ENCODE data around the gene CKS1B. TPM values are rescaled to one million over a fixed set of nuclear protein-coding genes. Genes with fewer than 3 reads are reported as not detected.

The CKS1B gene
- total and polyA plus RNA-seq, 9 donors, result 57.1 to 84.9 (median 69.9) TPM

- Histone ChIP-seq H3K9me3 (replicated peaks; ENCODE audit: control insufficient read depth, low read depth, low read length) (no peaks in the 10 kb centered on the region), H3K27ac (ENCODE audit: low read length) (no peak overlapping the region), H3K4me1 (ENCODE audit: control insufficient read depth, insufficient read depth, low read length) (peaks cover 67% of the 10 kb centered on the region), H3K27me3 (ENCODE audit: control insufficient read depth, insufficient read depth, low read length) (no peaks in the 10 kb centered on the region), H3K4me3 (ENCODE audit: low read length) (no peak overlapping the region), H3K36me3 (ENCODE audit: control insufficient read depth, insufficient read depth, low read length) (peaks cover 4% of the 10 kb centered on the region)
- WGBS (ENCODE audit: insufficient coverage), result 74% methylated on average over 8 of the region's 12 CpGs
- DNase-seq, result no peak
Observed at GRCh38 chr1:155009221-155009711, 34.8 kb downstream of the CKS1B start.

GRCh38 chr1:155009742-155010141 is 35.3 kb downstream of the CKS1B start:
- Histone ChIP-seq H3K4me3 (ENCODE audit: low read length) (no peak overlapping the region), H3K27ac (ENCODE audit: low read length) (no peak overlapping the region)

GRCh38 chr1:155010211-155010918 is 35.9 kb downstream of the CKS1B start:
- DNase-seq, result no peak
- whole genome bisulfite sequencing (ENCODE audit: insufficient coverage), result no CpG with 5 or more reads among the region's 11 CpGs
- Histone ChIP-seq H3K27me3 (ENCODE audit: control insufficient read depth, insufficient read depth, low read length) (no peaks in the 10 kb centered on the region), H3K27ac (ENCODE audit: low read length) (no peak overlapping the region), H3K36me3 (ENCODE audit: control insufficient read depth, insufficient read depth, low read length) (peaks cover 4% of the 10 kb centered on the region), H3K9me3 (replicated peaks; ENCODE audit: control insufficient read depth, low read depth, low read length) (no peaks in the 10 kb centered on the region), H3K4me1 (ENCODE audit: control insufficient read depth, insufficient read depth, low read length) (peaks cover 58% of the 10 kb centered on the region), H3K4me3 (ENCODE audit: low read length) (no peak overlapping the region)

More at GRCh38 chr1:155009742-155010141, 35.3 kb downstream of the CKS1B start:
- 83% methylated on average over 2 of the region's 5 CpGs for WGBS (ENCODE audit: insufficient coverage)
- H3K4me1 ChIP-seq (ENCODE audit: control insufficient read depth, insufficient read depth, low read length), result peaks cover 63% of the 10 kb centered on the region
- no peaks in the 10 kb centered on the region for H3K9me3 ChIP-seq (replicated peaks; ENCODE audit: control insufficient read depth, low read depth, low read length)
- peaks cover 4% of the 10 kb centered on the region for H3K36me3 ChIP-seq (ENCODE audit: control insufficient read depth, insufficient read depth, low read length)
- H3K27me3 ChIP-seq (ENCODE audit: control insufficient read depth, insufficient read depth, low read length), result no peaks in the 10 kb centered on the region
- no peak for DNase-seq

GRCh38 chr1:155011004-155011416 is 36.5 kb downstream of the CKS1B start:
- Histone ChIP-seq H3K27ac (ENCODE audit: low read length) (no peak overlapping the region), H3K36me3 (ENCODE audit: control insufficient read depth, insufficient read depth, low read length) (peaks cover 4% of the 10 kb centered on the region), H3K4me1 (ENCODE audit: control insufficient read depth, insufficient read depth, low read length) (peaks cover 52% of the 10 kb centered on the region), H3K4me3 (ENCODE audit: low read length) (no peak overlapping the region), H3K27me3 (ENCODE audit: control insufficient read depth, insufficient read depth, low read length) (no peaks in the 10 kb centered on the region), H3K9me3 (replicated peaks; ENCODE audit: control insufficient read depth, low read depth, low read length) (no peaks in the 10 kb centered on the region)
- 69% methylated on average over 3 of the region's 5 CpGs for WGBS (ENCODE audit: insufficient coverage)
- DNase-seq, result no peak

- WGBS (ENCODE audit: insufficient coverage), result 93% methylated on average over 2 of the region's 6 CpGs
- H3K4me1 ChIP-seq (ENCODE audit: control insufficient read depth, insufficient read depth, low read length), result peaks cover 47% of the 10 kb centered on the region
- peaks cover 7% of the 10 kb centered on the region for H3K36me3 ChIP-seq (ENCODE audit: control insufficient read depth, insufficient read depth, low read length)
- no peaks in the 10 kb centered on the region for H3K27me3 ChIP-seq (ENCODE audit: control insufficient read depth, insufficient read depth, low read length)
- no peak overlapping the region for H3K4me3 ChIP-seq (ENCODE audit: low read length)
- no peak overlapping the region for H3K27ac ChIP-seq (ENCODE audit: low read length)
- DNase-seq, result no peak
- H3K9me3 ChIP-seq (replicated peaks; ENCODE audit: control insufficient read depth, low read depth, low read length), result no peaks in the 10 kb centered on the region
Observed at GRCh38 chr1:155011437-155012025, 37.0 kb downstream of the CKS1B start.

GRCh38 chr1:155012026-155012546 is 37.6 kb downstream of the CKS1B start:
- DNase-seq, result no peak
- H3K4me3 ChIP-seq (ENCODE audit: low read length), result no peak overlapping the region
- H3K9me3 ChIP-seq (replicated peaks; ENCODE audit: control insufficient read depth, low read depth, low read length), result no peaks in the 10 kb centered on the region
- 50% methylated on average over 1 of the region's 9 CpGs for WGBS (ENCODE audit: insufficient coverage)
- no peaks in the 10 kb centered on the region for H3K27me3 ChIP-seq (ENCODE audit: control insufficient read depth, insufficient read depth, low read length)
- H3K27ac ChIP-seq (ENCODE audit: low read length), result no peak overlapping the region
- H3K36me3 ChIP-seq (ENCODE audit: control insufficient read depth, insufficient read depth, low read length), result peaks cover 8% of the 10 kb centered on the region
- peaks cover 46% of the 10 kb centered on the region for H3K4me1 ChIP-seq (ENCODE audit: control insufficient read depth, insufficient read depth, low read length)

- Histone ChIP-seq H3K4me3 (ENCODE audit: low read length) (no peak overlapping the region), H3K27me3 (ENCODE audit: control insufficient read depth, insufficient read depth, low read length) (no peaks in the 10 kb centered on the region), H3K4me1 (ENCODE audit: control insufficient read depth, insufficient read depth, low read length) (peaks cover 43% of the 10 kb centered on the region), H3K9me3 (replicated peaks; ENCODE audit: control insufficient read depth, low read depth, low read length) (no peaks in the 10 kb centered on the region), H3K27ac (ENCODE audit: low read length) (no peak overlapping the region), H3K36me3 (ENCODE audit: control insufficient read depth, insufficient read depth, low read length) (peaks cover 8% of the 10 kb centered on the region)
- DNase-seq, result no peak
- no CpG with 5 or more reads among the region's 3 CpGs for WGBS (ENCODE audit: insufficient coverage)
Observed at GRCh38 chr1:155012776-155013602, 38.5 kb downstream of the CKS1B start.

GRCh38 chr1:155013632-155014031 is 39.2 kb downstream of the CKS1B start:
- no peak for DNase-seq
- 26% methylated on average over 2 of the region's 8 CpGs for WGBS (ENCODE audit: insufficient coverage)
- peaks cover 8% of the 10 kb centered on the region for H3K36me3 ChIP-seq (ENCODE audit: control insufficient read depth, insufficient read depth, low read length)
- no peaks in the 10 kb centered on the region for H3K27me3 ChIP-seq (ENCODE audit: control insufficient read depth, insufficient read depth, low read length)
- no peaks in the 10 kb centered on the region for H3K9me3 ChIP-seq (replicated peaks; ENCODE audit: control insufficient read depth, low read depth, low read length)
- peaks cover 38% of the 10 kb centered on the region for H3K4me1 ChIP-seq (ENCODE audit: control insufficient read depth, insufficient read depth, low read length)
- no peak overlapping the region for H3K27ac ChIP-seq (ENCODE audit: low read length)
- no peak overlapping the region for H3K4me3 ChIP-seq (ENCODE audit: low read length)

- Histone ChIP-seq H3K4me3 (ENCODE audit: low read length) (no peak overlapping the region), H3K4me1 (ENCODE audit: control insufficient read depth, insufficient read depth, low read length) (peaks cover 30% of the 10 kb centered on the region), H3K27me3 (ENCODE audit: control insufficient read depth, insufficient read depth, low read length) (no peaks in the 10 kb centered on the region), H3K27ac (ENCODE audit: low read length) (no peak overlapping the region), H3K36me3 (ENCODE audit: control insufficient read depth, insufficient read depth, low read length) (peaks cover 8% of the 10 kb centered on the region), H3K9me3 (replicated peaks; ENCODE audit: control insufficient read depth, low read depth, low read length) (no peaks in the 10 kb centered on the region)
- 83% methylated on average over 21 of the region's 31 CpGs for WGBS (ENCODE audit: insufficient coverage)
- DNase-seq, result no peak
Observed at GRCh38 chr1:155014709-155015508, 40.4 kb downstream of the CKS1B start.
